Neural cell (in vitro differentiated cells): ENCODE data around the gene GALNT2. TPM values are rescaled to one million over a fixed set of nuclear protein-coding genes. Genes with fewer than 3 reads are reported as not detected.

ENCODE experiments used
- H2AFZ ChIP-seq: fragments of 200-600, 300-800 bp; sonication (generic), shearing (Covaris generic); 2 replicates; pipeline ENCODE4 v1.6.0; 2014; ENCODE audit warnings: low read depth, mild to moderate bottlenecking, antibody characterized with exemption, low read length, moderate library complexity
- H3F3A ChIP-seq: fragments of 200-600 bp; shearing (Covaris generic); 2 replicates; pipeline ENCODE4 v1.6.1; 2016; ENCODE audit warnings: mild to moderate bottlenecking, moderate library complexity, mixed read lengths, antibody characterized with exemption, low read length; ENCODE audit not compliant: insufficient read depth, poor library complexity, severe bottlenecking
- H3K27ac ChIP-seq: fragments of 200-600, 300-800 bp; sonication (generic), shearing (Covaris generic); 2 replicates; pipeline ENCODE4 v1.5.1; 2014; ENCODE audit warnings: mild to moderate bottlenecking, low read length, moderate library complexity
- H3K27me3 ChIP-seq: fragments of 300-800, 200-600 bp; sonication (generic), shearing (Covaris generic); 2 replicates; pipeline ENCODE4 v1.6.0; 2014; ENCODE audit warnings: mild to moderate bottlenecking, low read depth, low read length, moderate library complexity; ENCODE audit not compliant: insufficient read depth
- H3K36me3 ChIP-seq: fragments of 300-800, 200-600 bp; sonication (generic), shearing (Covaris generic); 2 replicates; pipeline ENCODE4 v1.5.1; 2014; ENCODE audit warnings: mild to moderate bottlenecking, antibody characterized with exemption, low read length, moderate library complexity; ENCODE audit not compliant: insufficient read depth
- H3K4me2 ChIP-seq: fragments of 300-800, 200-600 bp; sonication (generic), shearing (Covaris generic); 2 replicates; pipeline ENCODE4 v1.6.0; 2014; ENCODE audit warnings: mild to moderate bottlenecking, low read length
- H3K4me3 ChIP-seq: fragments of 300-800, 200-600 bp; sonication (generic), shearing (Covaris generic); 2 replicates; pipeline ENCODE4 v1.5.1; 2014; ENCODE audit warnings: mild to moderate bottlenecking, low read length, moderate library complexity
- H3K79me2 ChIP-seq: fragments of 200-600 bp; shearing (Covaris generic); replicated peaks from 2 replicates; pipeline ENCODE4 v1.6.0; 2014; ENCODE audit warnings: mild to moderate bottlenecking, low read length, moderate library complexity; ENCODE audit not compliant: insufficient read depth
- H3K9ac ChIP-seq: fragments of 300-800, 200-600 bp; sonication (generic), shearing (Covaris generic); 2 replicates; pipeline ENCODE4 v1.6.1; 2016; ENCODE audit warnings: mild to moderate bottlenecking, low read length, mixed read lengths
- H3K9me2 ChIP-seq: fragments of 200-600 bp; shearing (Covaris generic); 2 replicates; pipeline ENCODE4 v1.6.1; 2016; ENCODE audit warnings: mild to moderate bottlenecking, low read length, mixed read lengths; ENCODE audit not compliant: insufficient read depth
- H3K9me3 ChIP-seq: fragments of 200-600, 300-800 bp; sonication (generic), shearing (Covaris generic); 2 replicates; pipeline ENCODE4 v1.6.1; 2016; ENCODE audit warnings: mild to moderate bottlenecking, mixed run types, low read length, moderate library complexity, mixed read lengths
- H4K20me1 ChIP-seq: fragments of 200-600 bp; shearing (Covaris generic); 2 replicates; pipeline ENCODE4 v1.6.1; 2016; ENCODE audit warnings: mild to moderate bottlenecking, mixed run types; ENCODE audit not compliant: insufficient read depth
- EP300 ChIP-seq: fragments of 450-650 bp; conservative IDR thresholded peaks from 2 replicates; pipeline ENCODE4 v1.6.1; 2014; ENCODE audit warnings: antibody characterized with exemption, mild to moderate bottlenecking, moderate library complexity; ENCODE audit not compliant: poor library complexity, severe bottlenecking
- EZH2 ChIP-seq: fragments of 200-600, 300-800 bp; shearing (Covaris generic), sonication (generic); IDR thresholded peaks from 2 replicates; pipeline ENCODE4 v1.6.1; 2014; ENCODE audit warnings: antibody characterized with exemption, low read length, borderline replicate concordance, mild to moderate bottlenecking; ENCODE audit not compliant: insufficient read depth, poor library complexity, severe bottlenecking
- MXI1 ChIP-seq: fragments of 450-650 bp; conservative IDR thresholded peaks from 2 replicates; pipeline ENCODE4 v1.6.1; 2014; ENCODE audit warnings: antibody characterized with exemption, mild to moderate bottlenecking; ENCODE audit not compliant: poor library complexity, severe bottlenecking
- POLR2AphosphoS5 ChIP-seq: IDR thresholded peaks from 2 replicates; pipeline ENCODE4 v1.6.1; 2012
- RAD21 ChIP-seq: fragments of 450-650 bp; conservative IDR thresholded peaks from 2 replicates; pipeline ENCODE4 v1.6.1; 2014; ENCODE audit warnings: antibody characterized with exemption, mild to moderate bottlenecking, moderate library complexity
- SMC3 ChIP-seq: fragments of 450-650 bp; conservative IDR thresholded peaks from 2 replicates; pipeline ENCODE4 v1.6.1; 2014; ENCODE audit warnings: antibody characterized with exemption, mild to moderate bottlenecking, moderate library complexity; ENCODE audit not compliant: poor library complexity
- TAF1 ChIP-seq: IDR thresholded peaks from 2 replicates; pipeline ENCODE4 v1.6.1; 2012; ENCODE audit warnings: low read depth
- polyA plus RNA-seq: library from polyadenylated mRNA; depleted of rRNA; stranded (reverse); fragments of >200 nt; gene quantifications from 2 replicates; pipeline ENCODE4 v1.2.3, GENCODE V29; 2014
- TF ChIP-seq, protein P1 (sequence below): fragments of 450-650 bp; IDR thresholded peaks from 2 replicates; pipeline ENCODE4 v1.5.1; 2014; ENCODE audit warnings: antibody characterized with exemption, mild to moderate bottlenecking, moderate library complexity; ENCODE audit not compliant: poor library complexity, severe bottlenecking
- TF ChIP-seq, protein P2 (sequence below): IDR thresholded peaks from 2 replicates; pipeline ENCODE4 v1.6.1; 2012; ENCODE audit warnings: borderline replicate concordance

GALNT2 gene
- polyA plus RNA-seq, 1 donor from 2014 or later: 38.8 TPM

DNA sequence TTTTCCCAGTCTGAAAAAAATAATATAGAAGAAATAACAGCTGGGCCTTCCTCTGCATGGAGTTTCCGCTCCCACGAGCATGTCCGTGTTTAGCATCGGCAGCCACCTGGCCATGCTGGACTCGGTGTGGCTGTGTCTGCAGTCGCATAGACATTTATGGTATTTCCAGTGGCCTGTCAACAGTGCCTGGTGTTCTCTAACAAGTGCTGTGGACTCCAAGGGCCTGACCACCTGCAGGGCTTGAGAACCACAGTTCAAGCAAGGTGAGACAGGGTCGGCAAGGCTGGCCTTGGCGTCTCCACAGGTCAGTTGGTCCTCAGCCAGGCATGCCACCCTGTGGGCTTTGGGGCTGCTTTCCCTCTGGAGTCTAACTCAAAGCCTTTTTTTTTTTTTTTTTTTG lies 234.3 kb downstream of the GALNT2 start:
- H3K27ac ChIP-seq: no peak overlapping the region
- no peaks in the 10 kb centered on the region for H3K27me3 ChIP-seq
- no peak overlapping the region for H3K4me2 ChIP-seq
- no peaks in the 10 kb centered on the region for H3K9me3 ChIP-seq
- no peaks in the 10 kb centered on the region for H3F3A ChIP-seq
- H3K36me3 ChIP-seq: no peaks in the 10 kb centered on the region
- no peak overlapping the region for H2AFZ ChIP-seq
- TF ChIP-seq RAD21 (no peak), TAF1 (no peak), SMC3 (no peak), EP300 (no peak), POLR2AphosphoS5 (no peak), EZH2 (no peak), MXI1 (no peak)
- TF ChIP-seq, protein P1, sequence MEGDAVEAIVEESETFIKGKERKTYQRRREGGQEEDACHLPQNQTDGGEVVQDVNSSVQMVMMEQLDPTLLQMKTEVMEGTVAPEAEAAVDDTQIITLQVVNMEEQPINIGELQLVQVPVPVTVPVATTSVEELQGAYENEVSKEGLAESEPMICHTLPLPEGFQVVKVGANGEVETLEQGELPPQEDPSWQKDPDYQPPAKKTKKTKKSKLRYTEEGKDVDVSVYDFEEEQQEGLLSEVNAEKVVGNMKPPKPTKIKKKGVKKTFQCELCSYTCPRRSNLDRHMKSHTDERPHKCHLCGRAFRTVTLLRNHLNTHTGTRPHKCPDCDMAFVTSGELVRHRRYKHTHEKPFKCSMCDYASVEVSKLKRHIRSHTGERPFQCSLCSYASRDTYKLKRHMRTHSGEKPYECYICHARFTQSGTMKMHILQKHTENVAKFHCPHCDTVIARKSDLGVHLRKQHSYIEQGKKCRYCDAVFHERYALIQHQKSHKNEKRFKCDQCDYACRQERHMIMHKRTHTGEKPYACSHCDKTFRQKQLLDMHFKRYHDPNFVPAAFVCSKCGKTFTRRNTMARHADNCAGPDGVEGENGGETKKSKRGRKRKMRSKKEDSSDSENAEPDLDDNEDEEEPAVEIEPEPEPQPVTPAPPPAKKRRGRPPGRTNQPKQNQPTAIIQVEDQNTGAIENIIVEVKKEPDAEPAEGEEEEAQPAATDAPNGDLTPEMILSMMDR: no peak
- TF ChIP-seq, protein P2, sequence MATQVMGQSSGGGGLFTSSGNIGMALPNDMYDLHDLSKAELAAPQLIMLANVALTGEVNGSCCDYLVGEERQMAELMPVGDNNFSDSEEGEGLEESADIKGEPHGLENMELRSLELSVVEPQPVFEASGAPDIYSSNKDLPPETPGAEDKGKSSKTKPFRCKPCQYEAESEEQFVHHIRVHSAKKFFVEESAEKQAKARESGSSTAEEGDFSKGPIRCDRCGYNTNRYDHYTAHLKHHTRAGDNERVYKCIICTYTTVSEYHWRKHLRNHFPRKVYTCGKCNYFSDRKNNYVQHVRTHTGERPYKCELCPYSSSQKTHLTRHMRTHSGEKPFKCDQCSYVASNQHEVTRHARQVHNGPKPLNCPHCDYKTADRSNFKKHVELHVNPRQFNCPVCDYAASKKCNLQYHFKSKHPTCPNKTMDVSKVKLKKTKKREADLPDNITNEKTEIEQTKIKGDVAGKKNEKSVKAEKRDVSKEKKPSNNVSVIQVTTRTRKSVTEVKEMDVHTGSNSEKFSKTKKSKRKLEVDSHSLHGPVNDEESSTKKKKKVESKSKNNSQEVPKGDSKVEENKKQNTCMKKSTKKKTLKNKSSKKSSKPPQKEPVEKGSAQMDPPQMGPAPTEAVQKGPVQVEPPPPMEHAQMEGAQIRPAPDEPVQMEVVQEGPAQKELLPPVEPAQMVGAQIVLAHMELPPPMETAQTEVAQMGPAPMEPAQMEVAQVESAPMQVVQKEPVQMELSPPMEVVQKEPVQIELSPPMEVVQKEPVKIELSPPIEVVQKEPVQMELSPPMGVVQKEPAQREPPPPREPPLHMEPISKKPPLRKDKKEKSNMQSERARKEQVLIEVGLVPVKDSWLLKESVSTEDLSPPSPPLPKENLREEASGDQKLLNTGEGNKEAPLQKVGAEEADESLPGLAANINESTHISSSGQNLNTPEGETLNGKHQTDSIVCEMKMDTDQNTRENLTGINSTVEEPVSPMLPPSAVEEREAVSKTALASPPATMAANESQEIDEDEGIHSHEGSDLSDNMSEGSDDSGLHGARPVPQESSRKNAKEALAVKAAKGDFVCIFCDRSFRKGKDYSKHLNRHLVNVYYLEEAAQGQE: no peak
- H3K9ac ChIP-seq: no peak overlapping the region
- no peak overlapping the region for H3K4me3 ChIP-seq
- no peaks in the 10 kb centered on the region for H3K9me2 ChIP-seq
- H3K79me2 ChIP-seq: no peaks in the 10 kb centered on the region
- H4K20me1 ChIP-seq: no peaks in the 10 kb centered on the region

- no peaks in the 10 kb centered on the region for H3K79me2 ChIP-seq
- H3K27me3 ChIP-seq: no peaks in the 10 kb centered on the region
- no peaks in the 10 kb centered on the region for H3F3A ChIP-seq
- H2AFZ ChIP-seq: no peak overlapping the region
- no peaks in the 10 kb centered on the region for H3K9me3 ChIP-seq
- H3K9ac ChIP-seq: no peak overlapping the region
- no peaks in the 10 kb centered on the region for H3K36me3 ChIP-seq
- TF ChIP-seq POLR2AphosphoS5 (no peak), RAD21 (no peak), SMC3 (no peak), MXI1 (no peak), TAF1 (no peak), EZH2 (no peak), EP300 (no peak)
- TF ChIP-seq, protein P1: no peak
- TF ChIP-seq, protein P2: no peak
- H3K4me3 ChIP-seq: no peak overlapping the region
- no peak overlapping the region for H3K27ac ChIP-seq
- H3K9me2 ChIP-seq: no peaks in the 10 kb centered on the region
- H3K4me2 ChIP-seq: no peak overlapping the region
- H4K20me1 ChIP-seq: no peaks in the 10 kb centered on the region
Observed at GRCh38 chr1:230301822-230302221, 234.8 kb downstream of the GALNT2 start.
